GM12872 (cell line): Measurements from ENCODE around the gene UTS2R.

ENCODE experiments used
- TF ChIP-seq, protein P1 (sequence below): IDR thresholded peaks from 3 replicates; pipeline ENCODE4 v1.5.1; 2011; ENCODE audit warnings: low read depth, mild to moderate bottlenecking, low read length, moderate library complexity; ENCODE audit not compliant: insufficient read depth

Gene UTS2R

DNA sequence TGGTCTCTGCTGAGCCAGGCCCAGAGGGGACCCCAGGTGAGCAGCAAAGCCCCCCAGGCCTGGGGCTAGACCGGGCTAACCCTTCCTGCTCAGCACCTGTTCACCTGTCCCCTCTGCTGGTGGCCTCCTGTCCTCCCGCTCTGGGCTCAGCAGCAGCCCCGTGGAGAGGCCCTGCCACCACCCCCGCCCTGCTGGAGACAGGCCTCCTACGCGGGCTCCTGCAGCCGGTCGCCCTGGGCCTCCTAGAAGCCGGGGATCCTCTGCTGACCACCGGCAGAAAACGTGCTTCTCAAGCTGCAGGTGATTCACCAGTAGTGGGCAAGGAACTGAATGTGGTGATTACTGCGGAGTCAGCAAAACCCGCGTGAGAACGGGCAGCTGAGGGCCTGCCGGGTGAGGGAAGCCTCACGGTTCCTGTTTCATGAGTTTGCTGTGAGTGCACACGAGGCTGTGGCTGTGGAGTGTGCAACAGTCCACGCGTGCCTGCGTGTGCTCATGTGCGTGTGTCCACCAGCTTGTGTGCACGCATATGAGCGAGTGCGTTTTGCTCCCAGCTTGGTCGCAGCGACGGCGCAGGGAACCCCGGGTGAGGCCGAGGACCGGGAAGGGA, 38.8 kb upstream of the UTS2R start:
- TF ChIP-seq, protein P1, sequence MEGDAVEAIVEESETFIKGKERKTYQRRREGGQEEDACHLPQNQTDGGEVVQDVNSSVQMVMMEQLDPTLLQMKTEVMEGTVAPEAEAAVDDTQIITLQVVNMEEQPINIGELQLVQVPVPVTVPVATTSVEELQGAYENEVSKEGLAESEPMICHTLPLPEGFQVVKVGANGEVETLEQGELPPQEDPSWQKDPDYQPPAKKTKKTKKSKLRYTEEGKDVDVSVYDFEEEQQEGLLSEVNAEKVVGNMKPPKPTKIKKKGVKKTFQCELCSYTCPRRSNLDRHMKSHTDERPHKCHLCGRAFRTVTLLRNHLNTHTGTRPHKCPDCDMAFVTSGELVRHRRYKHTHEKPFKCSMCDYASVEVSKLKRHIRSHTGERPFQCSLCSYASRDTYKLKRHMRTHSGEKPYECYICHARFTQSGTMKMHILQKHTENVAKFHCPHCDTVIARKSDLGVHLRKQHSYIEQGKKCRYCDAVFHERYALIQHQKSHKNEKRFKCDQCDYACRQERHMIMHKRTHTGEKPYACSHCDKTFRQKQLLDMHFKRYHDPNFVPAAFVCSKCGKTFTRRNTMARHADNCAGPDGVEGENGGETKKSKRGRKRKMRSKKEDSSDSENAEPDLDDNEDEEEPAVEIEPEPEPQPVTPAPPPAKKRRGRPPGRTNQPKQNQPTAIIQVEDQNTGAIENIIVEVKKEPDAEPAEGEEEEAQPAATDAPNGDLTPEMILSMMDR = no peak

GRCh38 chr17:82333279-82334171, 38.0 kb upstream of the UTS2R start, which contains the start of gene SECTM1:
SECTM1 (minus strand) TSS chr17:82333766; CDS start chr17:82327240, 6,526 bp downstream.
- TF ChIP-seq, protein P1 = no peak

GRCh38 chr17:82334204-82334621, 37.4 kb upstream of the UTS2R start:
- TF ChIP-seq, protein P1 = no peak

- TF ChIP-seq, protein P1 = no peak
Observed at GRCh38 chr17:82334622-82335394, 36.8 kb upstream of the UTS2R start.

DNA sequence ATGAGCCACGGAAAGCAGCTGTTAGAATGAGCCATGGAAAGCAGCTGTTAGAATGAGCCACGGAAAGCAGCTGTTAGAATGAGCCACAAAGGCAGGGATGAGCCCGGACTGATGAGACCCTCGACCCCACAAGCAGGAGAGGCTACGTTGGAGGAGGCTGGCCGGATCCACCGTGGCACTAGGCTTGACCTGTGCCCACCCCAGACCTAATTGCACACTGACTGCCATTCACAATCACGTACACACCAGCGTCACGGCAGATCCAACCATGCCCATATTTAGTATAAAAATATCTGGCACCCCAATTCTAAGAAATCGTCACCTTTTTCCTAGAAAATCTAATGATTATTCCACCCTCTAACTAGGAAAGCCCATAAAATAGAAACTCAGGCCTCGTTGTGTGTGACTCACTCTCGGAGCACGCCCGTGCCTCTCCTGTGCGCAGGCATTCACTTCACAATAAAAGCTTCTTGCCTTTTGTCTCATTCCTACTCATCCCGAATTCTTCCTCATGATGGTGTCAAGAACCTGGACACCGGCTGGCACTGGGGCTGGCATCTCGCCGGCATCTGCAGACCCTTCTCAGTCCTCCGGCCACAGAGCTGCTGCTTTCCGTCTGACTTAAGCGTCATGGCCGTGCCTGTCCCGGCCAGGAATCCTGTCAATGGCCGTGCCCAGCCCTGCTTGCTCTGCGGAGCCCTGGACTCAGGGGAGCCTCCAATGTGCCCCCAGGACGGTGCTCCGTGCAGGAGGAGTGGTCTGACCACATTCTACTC, 32.5 kb upstream of the UTS2R start:
- TF ChIP-seq, protein P1 = no peak

GRCh38 chr17:82339634-82340580, 31.7 kb upstream of the UTS2R start:
- TF ChIP-seq, protein P1 = no peak
